ENCODE data around the gene SCAP.
"Not testable (repeated sequence)": the region's sequence is repeated elsewhere in the genome, so short reads cannot be mapped to it uniquely, and the experiment has no call there.

Gene SCAP

DNA sequence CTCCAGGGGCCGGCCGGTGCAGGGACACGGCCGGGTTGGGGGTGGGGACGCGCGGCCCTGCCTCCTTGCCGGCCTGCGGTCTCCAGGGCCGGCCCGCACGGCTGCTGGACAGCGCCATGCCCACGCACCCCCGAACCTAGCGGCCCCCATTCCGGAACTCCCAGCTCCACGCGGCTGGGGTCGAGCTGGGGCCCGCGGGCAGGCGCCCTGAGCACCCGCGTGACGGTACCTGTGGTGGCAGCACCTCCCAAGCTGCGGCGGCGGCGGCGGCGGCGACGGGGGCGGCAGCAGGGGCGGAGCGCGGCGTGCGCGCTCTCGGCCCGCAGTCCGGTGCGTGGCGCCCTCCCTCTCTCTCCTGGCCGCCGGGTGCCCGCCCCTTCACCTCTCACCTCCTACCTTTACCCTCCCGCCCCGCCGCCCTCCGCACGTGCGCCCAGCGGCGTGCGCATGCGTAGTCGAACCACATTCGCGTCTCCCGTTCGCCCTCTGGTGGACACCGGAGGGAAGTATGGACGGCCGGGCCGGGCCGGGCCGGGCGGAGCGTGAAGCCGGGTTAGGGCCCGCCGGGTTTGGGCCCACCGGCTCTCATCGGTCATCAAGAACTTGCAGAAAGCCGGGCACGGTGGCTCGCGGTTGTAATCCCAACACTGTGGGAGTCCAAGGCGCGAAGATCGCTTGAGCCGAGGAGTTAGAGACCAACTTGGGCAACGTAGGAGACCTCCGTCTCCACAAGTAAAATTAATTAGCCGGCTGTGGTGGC is at the start of gene SCAP:
TSS of gene SCAP (minus strand) at position 372 of the 760 bp plus-strand sequence. CDS start 32,948 bp downstream, outside the sequence.
- peak; percentile 46 to 63 for DNase-seq

DNA sequence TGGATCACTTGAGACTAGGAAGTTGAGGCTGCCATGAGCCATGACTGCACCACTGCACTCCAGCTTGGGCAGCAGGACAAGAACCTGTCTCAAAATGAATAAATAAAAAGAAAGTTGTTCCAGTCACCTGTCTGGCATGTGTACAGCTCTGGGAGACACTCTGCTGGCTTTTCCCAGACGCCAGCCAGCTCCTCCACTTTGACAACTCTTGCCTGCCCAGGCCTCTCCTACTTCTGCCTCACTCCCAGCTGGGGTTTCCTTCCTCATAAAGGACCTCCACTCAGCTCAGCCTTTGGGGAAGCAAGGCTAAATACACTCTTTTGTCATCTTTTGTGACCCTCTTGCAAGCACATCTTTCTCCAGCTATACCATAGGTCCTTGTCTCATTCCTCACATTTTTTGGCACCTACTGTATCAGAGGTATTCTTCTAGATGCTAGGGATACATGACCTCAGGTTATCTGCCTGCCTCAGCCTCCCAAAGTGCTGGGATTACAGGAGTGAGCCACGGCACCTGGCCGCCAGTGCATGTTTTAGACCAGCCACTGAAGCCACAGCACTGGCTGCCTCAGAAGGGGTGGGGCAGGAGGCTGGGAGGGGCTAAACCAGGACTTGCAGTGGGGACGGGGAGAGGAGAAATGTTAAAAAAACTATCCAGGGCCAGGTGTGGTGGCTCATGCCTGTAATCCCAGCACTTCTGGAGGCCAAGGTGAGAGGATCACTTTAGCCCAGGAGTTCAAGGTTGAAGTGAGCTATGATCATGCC is 47.8 kb upstream of the SCAP start:
- DNase-seq: no peak

DNA sequence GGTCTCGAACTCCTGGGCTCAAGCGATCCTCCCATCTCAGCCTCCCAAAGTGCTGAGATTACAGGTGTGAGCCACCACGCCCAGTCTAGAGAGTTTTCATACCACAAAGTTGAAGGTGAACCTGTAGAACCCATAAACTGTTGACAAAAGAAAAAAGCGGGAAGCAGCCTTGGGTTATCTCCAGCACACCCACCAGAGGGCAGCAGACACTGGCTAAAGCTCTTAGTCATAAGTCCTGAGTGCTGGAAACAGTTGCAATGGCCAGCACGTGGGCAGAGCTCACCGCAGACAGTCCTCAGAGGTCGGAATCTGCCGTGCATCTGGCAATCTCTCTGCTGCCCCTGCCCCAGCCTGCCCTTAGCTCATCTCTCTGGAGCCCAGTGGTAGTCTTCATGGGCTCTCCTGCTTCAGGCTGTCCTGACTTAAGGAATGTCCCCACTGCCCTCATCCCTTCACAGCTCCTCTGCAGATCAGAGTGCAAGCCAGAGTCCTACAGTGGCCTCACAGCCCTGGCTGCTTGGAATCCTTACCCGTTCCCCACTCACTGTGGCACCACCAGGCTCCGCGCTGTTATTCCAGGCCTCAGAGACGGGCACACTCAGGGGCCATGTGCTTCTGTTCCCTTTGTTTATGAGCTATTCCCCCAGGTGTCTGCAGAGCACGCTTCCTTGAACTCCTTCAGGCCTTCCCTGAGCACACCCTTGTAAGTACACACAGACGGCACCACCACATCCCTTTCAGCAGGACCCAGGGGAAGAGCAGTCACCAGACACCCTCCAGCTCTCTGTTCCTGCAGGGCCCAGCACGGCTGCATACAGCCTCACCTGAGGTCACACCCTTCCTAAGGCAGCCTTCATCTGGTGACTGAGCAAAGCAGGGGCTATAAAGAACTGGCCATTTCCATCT is 46.6 kb upstream of the SCAP start:
- DNase-seq: peak; percentile 33 to 76

DNA sequence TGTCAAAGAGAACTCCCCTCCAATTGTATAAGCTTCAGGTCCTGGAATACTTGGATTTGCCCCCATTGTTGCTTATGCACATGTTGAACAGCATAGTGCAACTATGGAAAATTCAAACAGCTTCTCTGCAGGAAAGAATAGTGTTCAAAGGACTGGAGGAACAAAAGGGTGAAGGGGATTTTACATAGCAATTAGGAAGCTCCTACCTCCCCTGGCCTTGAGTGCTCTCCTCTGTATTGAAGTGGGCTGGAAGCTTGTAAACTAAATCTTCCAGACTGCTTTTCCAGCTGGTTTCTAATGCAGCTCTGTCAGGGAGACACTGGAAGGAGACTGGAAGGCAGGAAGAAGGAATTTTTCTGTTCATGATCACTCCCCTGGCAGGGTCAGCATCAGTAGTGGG is 45.0 kb upstream of the SCAP start:
- no peak for DNase-seq

DNA sequence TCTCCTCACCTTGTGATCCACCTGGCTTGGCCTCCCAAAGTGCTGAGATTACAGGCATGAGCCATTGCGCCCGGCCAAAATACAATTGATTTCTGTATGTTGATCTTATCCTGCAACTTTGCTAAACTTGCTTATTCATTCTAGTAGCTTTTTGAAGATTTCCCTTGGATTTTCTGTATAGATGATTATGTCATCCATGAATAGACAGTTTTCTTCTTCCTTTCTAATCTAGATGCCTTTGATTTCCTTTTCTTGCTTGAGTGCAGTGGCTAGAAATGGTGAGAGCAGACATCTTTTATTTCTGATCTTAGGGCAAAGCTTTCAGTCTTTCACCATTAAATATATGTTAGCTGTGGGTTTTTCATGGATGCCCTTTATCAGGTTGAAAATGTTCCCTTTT is 42.2 kb upstream of the SCAP start:
- no peak for DNase-seq

DNA sequence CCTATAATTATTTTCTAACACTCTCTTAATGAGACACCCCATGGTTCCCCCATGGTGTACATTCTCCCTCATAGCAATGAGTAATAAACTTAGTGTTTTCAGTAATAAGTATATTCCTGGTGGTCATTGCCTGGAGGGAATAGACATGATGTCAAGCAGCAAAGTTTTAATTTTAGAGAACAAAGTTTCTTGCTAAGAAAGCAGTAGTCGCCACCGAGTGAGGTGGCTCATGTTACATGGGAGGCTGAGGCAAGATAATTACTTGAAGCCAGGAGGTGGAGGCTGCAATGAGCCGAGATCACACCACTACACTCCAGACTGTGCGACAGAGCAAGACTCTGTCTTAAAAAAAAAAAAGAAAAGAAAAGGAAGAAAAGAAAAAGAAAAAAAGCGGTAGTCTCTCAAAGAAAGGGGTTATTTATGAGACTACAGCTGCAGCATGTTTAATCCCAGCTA is 40.2 kb upstream of the SCAP start:
- no peak for DNase-seq

DNA sequence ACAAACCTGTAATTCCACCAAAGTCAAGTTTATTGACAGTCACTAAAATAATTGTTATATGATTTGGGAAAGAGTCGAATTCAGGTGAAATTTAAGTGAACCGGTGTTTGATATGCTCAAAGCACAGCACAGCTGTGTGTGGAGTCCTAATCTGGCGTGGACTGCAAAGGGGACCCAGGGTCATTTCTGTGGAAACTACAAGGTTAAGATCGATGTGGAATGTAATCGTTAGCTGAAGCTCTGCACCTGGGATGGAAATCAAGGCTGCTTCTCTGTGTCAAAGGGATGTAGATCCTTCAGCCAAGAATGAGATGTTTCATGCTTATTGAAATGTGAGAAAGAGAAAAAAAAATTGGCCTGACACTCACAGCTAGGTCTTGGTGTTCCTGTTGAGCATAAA is 39.4 kb upstream of the SCAP start:
- no peak for DNase-seq

DNA sequence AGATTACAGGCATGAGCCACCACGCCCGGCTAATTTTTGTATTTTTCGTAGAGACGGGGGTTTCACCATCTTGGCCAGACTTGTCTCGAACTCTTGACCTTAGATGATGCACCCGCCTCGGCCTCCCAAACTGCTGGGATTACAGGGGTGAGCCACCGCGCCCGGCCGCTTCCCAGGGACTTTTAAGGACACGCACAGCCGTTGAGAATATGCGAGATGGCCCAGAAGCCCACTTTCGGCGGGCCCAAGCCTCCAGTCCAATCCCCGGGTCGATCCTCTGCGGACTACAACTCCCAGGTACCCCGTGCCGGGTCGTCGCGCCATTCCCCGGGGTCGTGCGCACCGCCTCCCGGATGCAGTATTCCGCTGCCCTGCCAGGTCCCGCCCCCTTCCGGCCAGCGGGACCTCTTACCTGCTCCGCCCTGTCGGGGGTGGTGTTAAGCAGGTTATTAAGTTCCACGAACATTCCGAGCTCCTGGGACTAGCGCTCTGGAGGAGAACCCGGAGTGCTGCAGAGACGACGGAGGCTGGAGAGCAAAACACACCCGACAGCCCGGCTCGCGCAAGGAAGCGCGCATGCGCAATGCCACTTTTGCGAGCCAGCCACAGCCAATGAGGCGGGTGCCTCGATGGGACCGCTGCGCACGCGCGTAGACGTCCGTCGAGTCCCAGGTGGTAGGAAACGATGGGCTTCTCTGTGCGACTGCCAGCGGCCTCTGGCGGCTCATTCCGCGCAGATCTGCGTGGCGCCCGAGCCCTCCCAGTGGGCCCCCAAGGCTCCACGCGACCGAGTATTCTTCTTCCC is 37.6 kb upstream of the SCAP start, which contains the start of gene ELP6:
TSS of gene ELP6 (minus strand) at position 588 of the 805 bp plus-strand sequence. CDS start at position 466, 122 bp downstream.
- DNase-seq: peak; percentile 76 to 83

DNA sequence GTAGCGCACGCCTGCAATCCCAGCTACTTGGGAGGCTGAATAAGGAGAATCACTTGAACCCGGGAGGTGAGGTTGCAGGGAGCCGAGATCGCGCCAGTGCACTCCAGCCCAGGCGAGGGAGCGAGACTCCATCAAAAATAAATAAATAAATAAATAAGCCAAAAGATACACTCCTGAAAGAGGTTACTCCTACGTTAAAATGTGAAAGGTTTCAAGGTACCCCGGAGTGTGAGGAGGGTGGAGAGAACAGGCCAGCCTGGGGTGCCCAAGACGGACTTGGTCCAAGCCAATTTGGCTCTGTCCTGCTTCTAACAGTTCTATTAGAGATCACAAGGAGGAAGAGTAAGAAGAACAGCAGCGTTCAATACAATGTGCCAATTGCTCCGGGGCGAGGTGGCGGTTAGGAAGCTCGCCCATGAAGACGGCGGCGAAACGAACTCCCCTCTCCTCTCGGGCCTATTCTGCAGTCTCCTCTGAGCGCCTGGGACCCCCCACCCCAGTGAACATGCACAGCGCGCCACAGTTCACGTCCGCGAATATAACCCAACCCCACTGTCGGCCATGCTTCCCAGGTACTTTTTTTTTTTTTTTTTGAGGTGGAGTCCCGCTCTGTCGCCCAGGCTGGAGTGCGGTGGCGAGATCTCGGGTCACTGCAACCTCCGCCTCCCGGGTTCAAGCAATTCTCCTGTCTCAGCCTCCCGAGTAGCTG is 36.8 kb upstream of the SCAP start:
- DNase-seq: no peak

DNA sequence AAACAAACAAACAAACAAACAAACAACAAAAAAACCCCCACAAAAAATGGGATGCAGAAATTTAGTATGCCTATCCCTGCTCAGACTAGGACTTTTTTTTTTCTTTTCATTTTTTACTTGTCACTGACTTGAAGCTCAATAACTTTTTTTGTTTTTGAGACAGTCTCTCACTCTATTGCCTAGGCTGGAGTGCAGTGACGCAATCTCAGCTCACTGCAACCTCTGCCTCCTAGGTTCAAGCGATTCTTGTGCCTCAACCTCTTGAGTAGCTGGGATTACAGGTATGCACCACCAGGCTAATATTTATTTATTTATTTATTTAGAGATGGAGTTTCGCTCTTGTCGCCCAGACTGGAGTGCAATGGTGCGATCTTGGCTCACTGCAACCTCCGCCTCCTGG is 29.5 kb upstream of the SCAP start:
- not testable (repeated sequence) for DNase-seq

DNA sequence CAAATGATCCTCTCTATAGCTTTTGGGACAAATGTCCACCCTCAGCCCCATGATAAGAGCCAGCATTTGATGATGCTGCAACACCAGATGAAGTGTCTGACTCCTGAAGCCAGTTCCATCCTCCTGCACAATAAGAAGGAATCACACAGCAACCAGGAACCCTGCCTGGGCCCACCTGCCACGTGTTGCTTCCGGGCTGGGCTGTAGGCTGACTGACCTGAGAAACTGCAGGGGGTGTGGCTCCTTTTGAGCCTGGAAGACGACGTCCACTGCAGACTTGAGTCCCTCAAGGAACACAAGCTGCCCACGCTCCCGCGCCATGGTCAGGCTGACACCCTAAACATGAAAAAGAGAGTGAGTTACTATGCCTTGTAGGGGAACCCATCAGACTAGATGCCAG is 28.4 kb upstream of the SCAP start:
- DNase-seq: no peak

DNA sequence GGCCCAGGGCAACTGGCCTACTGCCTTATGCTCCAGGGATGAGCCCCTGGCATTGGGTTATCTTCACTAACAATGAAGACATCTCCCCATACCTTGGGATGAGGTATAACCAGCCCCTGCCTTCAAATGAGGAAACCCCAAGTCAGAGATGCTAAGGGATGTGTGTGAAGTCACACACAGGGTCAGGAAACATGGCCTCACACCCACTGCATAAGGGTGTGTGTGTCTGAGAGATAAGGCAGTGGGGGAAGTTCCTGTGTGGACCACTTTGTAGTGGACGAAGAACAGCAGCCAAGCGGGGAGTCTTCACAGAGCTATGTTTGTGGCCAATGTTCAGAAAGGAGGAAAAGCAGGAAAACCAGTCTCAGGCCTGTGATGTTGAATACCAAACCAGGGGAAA is 27.3 kb upstream of the SCAP start:
- DNase-seq: no peak

DNA sequence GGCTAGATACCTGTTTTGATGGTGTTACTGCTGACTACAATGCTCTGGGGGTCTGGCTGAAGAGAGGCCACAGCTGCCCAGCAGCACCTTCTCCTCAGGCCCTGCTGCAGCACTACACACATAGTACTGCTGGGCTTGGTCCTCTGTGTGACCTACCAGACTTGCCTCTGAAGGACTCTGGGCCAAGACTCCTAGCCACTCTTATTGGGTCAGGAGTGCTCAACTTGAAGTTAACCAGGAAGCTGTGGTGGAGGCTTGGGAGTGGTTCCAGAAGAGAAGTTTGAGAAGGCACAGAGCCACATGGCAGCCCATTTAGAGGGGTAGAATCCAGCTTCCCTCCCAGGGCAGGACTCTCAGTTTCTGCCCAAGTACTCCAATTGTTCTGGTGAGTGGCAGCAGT is 21.2 kb upstream of the SCAP start:
- no peak for DNase-seq

DNA sequence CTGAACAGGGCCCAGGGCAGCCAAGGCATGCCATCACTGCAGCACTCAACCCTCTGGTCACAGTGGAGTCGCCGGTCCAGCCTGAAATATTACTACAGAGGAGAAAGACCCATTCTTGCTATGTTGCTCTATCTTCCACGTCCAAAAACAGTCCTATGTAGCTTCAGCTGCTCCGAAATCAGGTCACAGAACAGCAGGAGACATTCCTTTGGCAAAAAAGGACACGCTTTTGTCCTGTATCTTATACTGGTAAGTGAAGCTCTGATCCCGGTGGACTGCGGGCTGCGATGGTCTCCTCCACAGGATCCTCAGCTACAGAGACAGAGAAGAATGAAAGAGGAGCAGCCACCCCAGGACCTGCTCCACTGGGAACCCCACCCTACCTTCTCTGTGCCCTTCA is 20.1 kb upstream of the SCAP start:
- no peak for DNase-seq

DNA sequence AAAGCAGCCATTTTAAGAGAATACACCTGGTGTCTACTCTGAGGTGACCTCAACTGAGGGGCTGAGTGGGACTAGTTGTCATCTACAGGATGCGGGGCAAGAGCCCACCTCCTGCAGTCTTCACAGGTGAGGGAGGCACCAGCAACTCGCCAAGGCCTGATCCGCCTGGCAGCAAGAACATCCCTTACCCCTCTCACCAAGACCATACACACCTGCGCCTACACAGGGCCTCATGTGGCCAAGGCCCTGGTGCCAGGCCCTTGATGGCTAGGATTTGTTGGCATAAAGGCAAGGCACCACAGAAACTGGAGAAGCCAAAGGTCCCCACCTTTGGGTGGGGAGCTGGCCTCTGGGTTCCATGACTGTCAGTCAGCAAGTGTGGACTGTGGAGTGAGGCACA is 19.4 kb upstream of the SCAP start:
- no peak for DNase-seq

DNA sequence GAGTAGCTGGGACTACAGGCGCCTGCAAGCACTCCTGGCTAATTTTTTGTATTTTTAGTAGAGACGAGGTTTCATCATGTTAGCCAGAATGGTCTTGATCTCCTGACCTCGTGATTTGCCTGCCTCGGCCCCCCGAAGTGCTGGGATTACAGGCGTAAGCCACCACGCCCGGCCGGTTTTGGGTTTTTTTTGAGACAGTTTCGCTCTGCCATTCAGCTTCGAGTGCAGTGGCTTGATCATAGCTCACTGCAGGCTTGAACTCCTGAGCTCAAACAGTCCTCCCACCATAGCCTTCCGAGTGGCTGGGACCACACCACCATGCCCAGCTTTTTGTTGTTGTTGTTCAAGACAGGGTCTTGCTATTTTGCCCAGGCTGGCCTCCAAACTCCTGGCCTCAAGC is 16.0 kb upstream of the SCAP start:
- DNase-seq: no peak

DNA sequence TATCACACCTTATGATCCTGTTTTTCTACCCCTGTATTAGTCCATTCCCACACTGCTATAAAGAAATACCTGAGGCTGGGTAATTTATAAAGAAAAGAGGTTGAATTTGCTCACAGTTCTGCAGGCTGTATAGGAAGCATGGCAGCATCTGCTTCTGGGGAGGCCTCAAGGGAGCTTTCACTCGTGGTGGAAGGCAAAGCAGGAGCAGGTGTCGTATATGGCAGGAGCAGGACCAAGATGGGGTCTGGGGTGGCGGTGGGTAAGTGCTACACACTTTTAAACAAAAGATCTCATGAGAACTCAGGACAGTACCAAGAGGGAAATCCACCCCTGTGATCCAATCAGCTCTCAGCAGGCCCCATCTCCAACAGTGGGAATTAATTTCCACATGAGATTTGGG is 15.4 kb upstream of the SCAP start:
- no peak for DNase-seq

DNA sequence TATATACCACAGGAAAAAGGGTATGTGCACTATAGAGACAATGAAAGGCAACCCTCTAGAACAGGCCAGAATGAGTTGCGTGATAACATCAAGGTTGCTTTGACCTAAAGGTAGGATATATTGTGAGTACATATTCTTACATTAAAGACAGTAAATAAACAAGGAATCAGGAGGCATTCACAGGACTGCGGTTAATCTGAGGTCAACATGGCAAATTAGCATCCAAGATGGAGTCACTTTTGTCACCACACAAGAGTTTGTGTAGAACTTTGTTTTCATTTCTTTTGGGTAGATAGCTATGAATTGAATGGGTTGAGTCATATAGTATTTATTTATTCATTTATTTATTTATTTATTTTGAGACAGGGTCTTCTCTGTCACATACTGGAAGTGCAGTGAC is 11.5 kb upstream of the SCAP start:
- no peak for DNase-seq

DNA sequence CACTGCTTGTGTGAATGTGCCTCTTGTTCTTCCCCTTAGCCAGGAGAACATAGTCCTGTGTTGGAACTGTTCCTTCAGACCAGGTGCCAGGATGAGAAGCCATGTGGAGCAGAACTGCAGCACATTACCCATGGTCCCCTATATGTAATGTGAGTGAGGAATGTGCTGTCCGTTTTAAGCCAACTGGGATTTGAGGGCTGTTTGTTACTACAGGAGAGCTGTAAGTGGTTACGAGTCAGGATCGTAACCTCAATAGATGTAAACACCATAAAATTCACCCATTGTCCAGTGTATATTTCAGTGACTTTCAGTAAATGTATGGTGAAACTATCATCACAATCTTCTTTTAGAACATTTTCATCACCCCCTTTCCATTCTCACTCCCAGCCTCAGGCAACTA is 10.1 kb upstream of the SCAP start:
- DNase-seq: no peak

DNA sequence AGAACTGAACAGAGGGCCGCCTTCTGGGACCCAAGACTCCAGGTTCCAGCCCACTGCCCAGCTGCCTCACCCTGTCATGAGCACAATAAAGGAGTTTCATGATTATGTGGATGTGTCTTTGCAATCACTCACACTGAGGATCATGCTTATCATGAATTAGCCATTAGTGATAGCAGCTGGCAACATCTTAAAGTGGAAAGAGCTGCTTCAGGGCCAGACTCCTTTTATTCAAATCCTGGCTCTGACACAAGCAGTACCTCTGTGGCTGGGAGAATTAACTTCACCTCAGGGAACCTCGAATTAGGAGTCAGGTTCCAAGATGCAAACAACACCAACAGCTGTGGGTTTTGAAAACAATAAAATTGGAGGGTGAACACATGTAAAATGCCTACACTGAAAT is 6.6 kb upstream of the SCAP start:
- peak in 1 of 2 experiments; percentile 0 for DNase-seq

DNA sequence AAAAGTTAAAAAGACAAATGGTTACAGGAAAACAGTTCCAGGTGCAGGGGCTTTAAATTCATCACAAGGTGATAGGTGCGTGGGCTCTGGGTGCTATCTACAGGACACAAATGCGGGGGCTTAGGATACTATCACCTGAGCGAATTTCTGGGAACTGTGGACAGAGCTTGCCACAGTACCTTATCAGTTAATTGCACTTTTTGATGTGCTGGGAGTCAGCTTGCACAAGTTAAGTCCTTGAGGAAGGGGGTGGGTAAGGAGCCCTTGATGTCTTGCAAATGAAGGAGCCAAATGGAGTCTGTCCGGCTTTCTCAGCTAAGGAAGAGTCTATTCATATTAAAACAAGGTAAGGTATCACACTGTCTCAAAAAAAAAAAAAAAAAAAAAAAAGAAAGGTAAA is 6.0 kb upstream of the SCAP start:
- DNase-seq: not testable (repeated sequence)

DNA sequence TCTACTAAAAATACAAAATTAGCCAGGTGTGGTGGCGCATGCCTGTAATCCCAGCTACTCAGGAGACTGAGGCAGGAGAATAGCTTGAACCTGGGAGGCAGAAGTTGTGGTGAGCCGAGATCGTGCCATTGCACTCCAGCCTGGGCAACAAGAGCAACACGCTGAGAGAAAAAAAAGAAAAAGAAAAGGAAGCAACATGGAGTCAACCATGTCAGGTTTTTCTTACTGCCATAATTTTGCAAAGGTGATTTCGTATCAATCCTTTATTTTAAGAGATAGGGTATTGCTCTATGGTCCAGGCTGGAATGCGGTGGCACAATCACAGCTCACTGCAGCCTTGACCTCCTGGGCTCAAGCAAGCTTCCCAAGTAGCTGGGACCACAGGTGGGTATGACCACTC is 4.5 kb upstream of the SCAP start:
- DNase-seq: not testable (repeated sequence)
